HAP-1 (cell line): Measurements from ENCODE around the gene VWC2.

Experiments used
- DNase-seq, 2 experiments: peaks; one replicate each; pipeline ENCODE4 v3.0.0-alpha.2; 2016 to 2020; ENCODE audit warnings: low spot score in 2 of 2
- H3K27me3 ChIP-seq: fragments of 250-450 bp; sonication (Bioruptor Pico); 2 replicates; pipeline ENCODE4 v1.5.1; 2020; ENCODE audit warnings: low read depth, mild to moderate bottlenecking, moderate library complexity
- H3K36me3 ChIP-seq: fragments of 250-450 bp; sonication (Bioruptor Pico); replicated peaks from 2 replicates; pipeline ENCODE4 v1.5.1; 2020; ENCODE audit warnings: mild to moderate bottlenecking
- H3K4me1 ChIP-seq: fragments of 250-450 bp; sonication (Bioruptor Pico); 2 replicates; pipeline ENCODE4 v1.5.1; 2020; ENCODE audit warnings: mild to moderate bottlenecking
- H3K4me3 ChIP-seq: fragments of 250-450 bp; sonication (Bioruptor Pico); 2 replicates; pipeline ENCODE4 v1.5.1; 2020; ENCODE audit warnings: mild to moderate bottlenecking, moderate library complexity
- H3K9me3 ChIP-seq: fragments of 250-450 bp; sonication (Bioruptor Pico); 2 replicates; pipeline ENCODE4 v1.5.1; 2020; ENCODE audit warnings: mild to moderate bottlenecking, moderate library complexity
- in situ Hi-C: fragments of 300-500 bp; cut with MboI; formaldehyde crosslinking; loops from 3 replicates; pipeline ENCODE4 v1.14.3; 2020; ENCODE audit warnings: low sequenced_read_pairs, inconsistent platforms, mixed read lengths

Gene VWC2

GRCh38 chr7:49791088-49791741 is 17.8 kb downstream of the VWC2 start:
- in situ Hi-C loops = loop anchor here (25.0 kb wide), 1 partner anchor 804 kb away; no protein-coding TSS in a partner anchor
- H3K36me3 ChIP-seq = no peaks in the 10 kb centered on the region
- DNase-seq = peak; percentile 50 to 56
- H3K4me3 ChIP-seq = no peak overlapping the region
- H3K4me1 ChIP-seq = no peaks in the 10 kb centered on the region; the same call in 1 of the 2 replicates
- no peaks in the 10 kb centered on the region for H3K9me3 ChIP-seq
- no peaks in the 10 kb centered on the region for H3K27me3 ChIP-seq

GRCh38 chr7:49797987-49798660 is 24.7 kb downstream of the VWC2 start:
- Histone ChIP-seq H3K4me3 (no peak overlapping the region), H3K9me3 (no peaks in the 10 kb centered on the region), H3K4me1 (no peaks in the 10 kb centered on the region), H3K27me3 (no peaks in the 10 kb centered on the region), H3K36me3 (no peaks in the 10 kb centered on the region)
- no peak for DNase-seq
- in situ Hi-C loops = loop anchor here (25.0 kb wide), 1 partner anchor 811 kb away; no protein-coding TSS in a partner anchor

- Histone ChIP-seq H3K36me3 (no peaks in the 10 kb centered on the region), H3K27me3 (no peaks in the 10 kb centered on the region), H3K9me3 (no peaks in the 10 kb centered on the region), H3K4me3 (no peak overlapping the region), H3K4me1 (no peaks in the 10 kb centered on the region)
- in situ Hi-C loops = no loop called here
- no peak for DNase-seq
Measured at GRCh38 chr7:49800031-49800430, 26.6 kb downstream of the VWC2 start.

GRCh38 chr7:49802600-49802999 is 29.2 kb downstream of the VWC2 start:
- no peaks in the 10 kb centered on the region for H3K9me3 ChIP-seq
- no peak for DNase-seq
- no peaks in the 10 kb centered on the region for H3K4me1 ChIP-seq
- H3K36me3 ChIP-seq = no peaks in the 10 kb centered on the region
- H3K27me3 ChIP-seq = no peaks in the 10 kb centered on the region
- in situ Hi-C loops = no loop called here
- no peak overlapping the region for H3K4me3 ChIP-seq

DNA sequence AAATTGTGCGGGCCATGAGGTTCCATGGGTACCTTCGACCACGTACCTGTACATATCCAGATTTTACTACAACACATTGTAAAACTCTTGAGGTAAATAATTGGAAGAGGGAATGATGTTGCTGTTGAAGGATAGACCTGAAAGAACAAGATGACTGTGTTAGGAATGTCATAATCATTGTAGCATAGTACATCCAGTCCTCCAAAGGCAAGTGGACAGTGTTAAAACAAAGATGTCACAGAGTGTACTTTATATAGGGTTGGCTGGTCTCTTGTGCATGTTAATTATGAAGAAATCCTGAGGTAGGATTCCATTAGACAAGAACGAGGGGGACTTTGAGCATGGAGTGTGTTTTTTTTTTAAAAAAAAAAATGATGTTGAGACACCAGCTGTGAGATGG is 30.4 kb downstream of the VWC2 start:
- no peaks in the 10 kb centered on the region for H3K27me3 ChIP-seq
- H3K4me3 ChIP-seq = no peak overlapping the region
- no peaks in the 10 kb centered on the region for H3K4me1 ChIP-seq
- in situ Hi-C loops = no loop called here
- H3K9me3 ChIP-seq = no peaks in the 10 kb centered on the region
- H3K36me3 ChIP-seq = no peaks in the 10 kb centered on the region
- no peak for DNase-seq

- H3K36me3 ChIP-seq = no peaks in the 10 kb centered on the region
- DNase-seq = no peak
- H3K4me3 ChIP-seq = no peak overlapping the region
- H3K27me3 ChIP-seq = no peaks in the 10 kb centered on the region
- no peaks in the 10 kb centered on the region for H3K9me3 ChIP-seq
- in situ Hi-C loops = no loop called here
- H3K4me1 ChIP-seq = no peaks in the 10 kb centered on the region
Measured at GRCh38 chr7:49805371-49806007, 32.1 kb downstream of the VWC2 start.

DNA sequence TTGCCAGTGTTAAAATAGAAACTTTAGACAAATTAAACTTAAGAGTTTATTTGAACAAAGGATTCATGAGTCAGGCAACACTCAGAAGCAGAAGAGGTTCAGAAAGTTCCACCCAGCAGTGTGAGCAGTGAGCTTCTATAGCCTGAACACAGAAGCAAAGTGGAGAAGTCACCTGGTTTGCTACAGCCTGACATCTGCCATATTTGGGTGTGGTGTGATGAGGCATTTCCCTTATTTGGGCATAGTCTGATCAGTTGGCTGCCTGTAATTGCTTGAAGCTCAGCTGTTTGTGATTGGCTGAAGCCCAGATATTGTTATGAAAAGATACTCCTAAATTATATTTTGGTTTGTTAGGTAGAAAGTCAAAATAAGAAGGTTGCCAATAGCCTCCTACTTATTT is 39.1 kb downstream of the VWC2 start:
- Histone ChIP-seq H3K4me3 (no peak overlapping the region), H3K4me1 (no peaks in the 10 kb centered on the region), H3K27me3 (no peaks in the 10 kb centered on the region), H3K9me3 (no peaks in the 10 kb centered on the region), H3K36me3 (no peaks in the 10 kb centered on the region)
- no peak for DNase-seq
- in situ Hi-C loops = no loop called here

DNA sequence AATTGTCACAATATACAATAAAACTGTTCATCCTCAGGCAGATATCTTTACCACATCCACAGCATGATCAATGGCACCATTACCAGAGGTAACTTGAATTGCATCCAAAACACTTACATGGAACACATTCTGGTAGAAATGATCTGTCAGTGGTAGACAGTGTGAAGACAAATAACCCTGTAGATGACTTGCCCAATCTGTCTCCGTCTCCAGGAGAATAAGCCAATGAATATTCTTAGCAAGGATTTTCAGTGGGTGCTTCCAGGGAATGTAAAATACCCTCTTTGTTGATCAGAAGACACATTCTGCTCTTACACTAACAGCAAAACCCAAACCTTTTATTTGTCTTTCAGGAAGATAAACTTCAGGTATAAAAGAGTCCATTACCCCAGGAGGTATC is 43.8 kb downstream of the VWC2 start:
- no peak for DNase-seq
- Histone ChIP-seq H3K4me3 (no peak overlapping the region), H3K4me1 (no peaks in the 10 kb centered on the region), H3K36me3 (no peaks in the 10 kb centered on the region), H3K9me3 (no peaks in the 10 kb centered on the region), H3K27me3 (no peaks in the 10 kb centered on the region)
- in situ Hi-C loops = no loop called here

GRCh38 chr7:49821181-49821580 is 47.7 kb downstream of the VWC2 start:
- no peak for DNase-seq
- Histone ChIP-seq H3K4me3 (no peak overlapping the region), H3K27me3 (no peaks in the 10 kb centered on the region), H3K36me3 (no peaks in the 10 kb centered on the region), H3K9me3 (no peaks in the 10 kb centered on the region), H3K4me1 (no peaks in the 10 kb centered on the region)
- in situ Hi-C loops = no loop called here

- H3K4me1 ChIP-seq = no peaks in the 10 kb centered on the region
- in situ Hi-C loops = no loop called here
- DNase-seq = no peak
- H3K4me3 ChIP-seq = no peak overlapping the region
- H3K27me3 ChIP-seq = no peaks in the 10 kb centered on the region
- no peaks in the 10 kb centered on the region for H3K9me3 ChIP-seq
- no peaks in the 10 kb centered on the region for H3K36me3 ChIP-seq
Measured at GRCh38 chr7:49822856-49823255, 49.4 kb downstream of the VWC2 start.

- DNase-seq = no peak
- Histone ChIP-seq H3K9me3 (no peaks in the 10 kb centered on the region), H3K36me3 (no peaks in the 10 kb centered on the region), H3K4me3 (no peak overlapping the region), H3K27me3 (no peaks in the 10 kb centered on the region), H3K4me1 (no peaks in the 10 kb centered on the region)
- in situ Hi-C loops = no loop called here
Measured at GRCh38 chr7:49823566-49823965, 50.1 kb downstream of the VWC2 start.

GRCh38 chr7:49839863-49840645 is 66.6 kb downstream of the VWC2 start:
- Histone ChIP-seq H3K9me3 (no peaks in the 10 kb centered on the region), H3K4me1 (no peaks in the 10 kb centered on the region), H3K4me3 (no peak overlapping the region), H3K36me3 (no peaks in the 10 kb centered on the region), H3K27me3 (no peaks in the 10 kb centered on the region)
- in situ Hi-C loops = no loop called here
- DNase-seq = no peak

DNA sequence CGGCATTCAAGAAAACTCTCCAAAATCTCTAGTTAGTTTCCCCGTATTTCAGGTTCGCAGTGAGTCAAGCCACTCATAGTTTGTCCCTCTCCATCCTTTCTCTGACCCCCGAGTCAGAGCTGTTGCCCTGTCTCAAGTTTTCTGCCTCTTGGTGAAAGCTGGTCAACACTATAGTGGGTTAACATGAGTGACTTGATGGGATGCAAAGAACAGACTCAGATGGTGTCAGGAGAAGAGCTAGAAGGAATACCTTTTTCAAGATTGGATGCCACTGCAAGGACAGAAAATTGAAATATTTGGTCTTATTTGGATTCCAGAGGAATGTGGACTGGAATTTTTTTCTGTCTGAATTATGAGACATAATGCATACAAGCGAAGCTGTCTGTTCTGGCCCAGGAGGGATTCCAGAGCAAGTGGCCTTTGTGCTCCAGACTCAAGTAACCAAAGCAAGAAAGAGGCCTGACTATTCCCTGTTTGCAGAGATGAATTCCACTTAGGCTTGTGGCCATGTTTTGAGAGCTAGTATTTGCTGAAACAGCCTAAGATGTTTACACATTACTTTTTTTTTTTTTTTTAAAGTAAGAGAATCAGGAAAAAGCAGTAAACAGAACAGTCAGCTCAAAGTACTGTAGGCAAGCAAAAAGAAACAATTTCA is 67.4 kb downstream of the VWC2 start:
- Histone ChIP-seq H3K36me3 (no peaks in the 10 kb centered on the region), H3K4me3 (no peak overlapping the region), H3K4me1 (no peaks in the 10 kb centered on the region), H3K27me3 (no peaks in the 10 kb centered on the region), H3K9me3 (no peaks in the 10 kb centered on the region)
- in situ Hi-C loops = no loop called here
- no peak for DNase-seq
